ENCODE data around the gene ANKRD62. TPM values are rescaled to one million over a fixed set of nuclear protein-coding genes. Genes with fewer than 3 reads are reported as not detected.

The ANKRD62 gene
- total RNA-seq, 1 donor from 2014 or later = not detected

- Histone ChIP-seq H3K4me1 (no peaks in the 10 kb centered on the region), H3K27me3 (no peaks in the 10 kb centered on the region), H3K36me3 (no peaks in the 10 kb centered on the region), H3K4me3 (no peak overlapping the region), H3K27ac (no peak overlapping the region), H3K9me3 (no peaks in the 10 kb centered on the region)
- TF ChIP-seq CTCF (IDR thresholded peaks at IDR 0.05) = no peak
- DNase-seq (ENCODE audit: low spot score in 2 of 2) = no peak
- intact Hi-C loops (cut with DNase I) = no loop called here
These were observed 32.0 kb upstream of the ANKRD62 start for GRCh38 chr18:12061685-12062084.

DNA sequence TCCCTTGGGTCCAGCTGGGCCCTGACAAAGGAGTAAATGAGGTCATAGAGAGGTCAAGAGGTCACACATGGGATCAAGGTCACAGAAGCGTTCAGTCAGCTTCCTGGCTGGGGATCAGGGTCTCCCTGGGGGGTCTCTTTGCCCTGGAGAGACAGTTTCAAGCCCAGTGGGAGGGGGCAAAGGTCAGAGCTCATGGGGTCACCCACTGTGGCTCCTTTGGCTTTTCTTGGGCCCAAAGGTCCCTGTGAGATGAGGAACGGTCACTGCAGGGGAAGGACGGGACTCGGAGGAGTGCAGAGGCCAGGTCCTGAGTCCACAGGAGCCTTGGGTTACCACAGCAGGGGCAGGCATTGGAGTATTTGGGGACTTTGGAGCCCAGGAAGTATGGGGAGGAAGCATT is 30.7 kb upstream of the ANKRD62 start:
- no peaks in the 10 kb centered on the region for H3K27me3 ChIP-seq
- intact Hi-C loops (cut with DNase I) = no loop called here
- no peak overlapping the region for H3K27ac ChIP-seq
- no peaks in the 10 kb centered on the region for H3K36me3 ChIP-seq
- DNase-seq (ENCODE audit: low spot score in 2 of 2) = no peak
- no peaks in the 10 kb centered on the region for H3K9me3 ChIP-seq
- H3K4me1 ChIP-seq = no peaks in the 10 kb centered on the region
- no peak for TF ChIP-seq CTCF (IDR thresholded peaks at IDR 0.05)
- H3K4me3 ChIP-seq = no peak overlapping the region

- no peaks in the 10 kb centered on the region for H3K4me1 ChIP-seq
- no peaks in the 10 kb centered on the region for H3K27me3 ChIP-seq
- no peak overlapping the region for H3K4me3 ChIP-seq
- H3K27ac ChIP-seq = no peak overlapping the region
- no peak for TF ChIP-seq CTCF (IDR thresholded peaks at IDR 0.05)
- intact Hi-C loops (cut with DNase I) = no loop called here
- no peak for DNase-seq (ENCODE audit: low spot score in 2 of 2)
- no peaks in the 10 kb centered on the region for H3K36me3 ChIP-seq
- no peaks in the 10 kb centered on the region for H3K9me3 ChIP-seq
These were observed 29.4 kb upstream of the ANKRD62 start for GRCh38 chr18:12064086-12064763.

- TF ChIP-seq CTCF (IDR thresholded peaks at IDR 0.05) = no peak
These were observed 28.2 kb upstream of the ANKRD62 start for GRCh38 chr18:12065397-12065796.

DNA sequence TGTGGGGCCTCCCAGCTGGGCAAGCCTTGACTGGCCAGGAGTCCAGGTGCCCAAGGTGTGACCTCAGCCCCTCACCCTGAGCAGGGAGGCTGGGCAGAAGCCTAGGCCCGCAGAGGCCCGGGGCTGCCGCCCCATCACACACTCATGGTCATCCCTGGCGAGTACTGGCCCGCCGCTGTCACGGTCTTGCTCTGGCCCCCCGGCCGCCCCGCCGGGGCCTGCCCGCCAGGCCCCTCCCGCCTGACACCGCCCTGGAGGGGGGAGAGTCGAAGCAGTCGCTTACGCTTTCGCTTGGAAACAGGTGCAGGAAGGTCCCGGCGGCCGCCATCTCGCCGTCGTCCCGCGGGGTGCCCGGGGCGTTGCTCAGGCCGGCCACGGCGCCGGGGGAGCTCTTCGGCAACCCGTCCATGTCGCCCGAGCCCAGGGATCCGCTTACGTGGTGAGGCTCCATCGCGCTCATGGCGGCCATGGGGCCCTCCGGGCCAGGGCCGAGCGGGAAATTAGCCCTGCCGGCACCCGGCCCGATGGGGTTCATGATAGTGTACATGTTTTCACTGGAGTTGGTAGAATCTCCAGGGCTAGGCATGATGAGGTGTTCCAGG is 26.6 kb upstream of the ANKRD62 start:
- no peak overlapping the region for H3K4me3 ChIP-seq
- H3K27me3 ChIP-seq = no peaks in the 10 kb centered on the region
- H3K27ac ChIP-seq = no peak overlapping the region
- TF ChIP-seq CTCF (IDR thresholded peaks at IDR 0.05) = no peak
- no peaks in the 10 kb centered on the region for H3K9me3 ChIP-seq
- no peaks in the 10 kb centered on the region for H3K4me1 ChIP-seq
- no peak for DNase-seq (ENCODE audit: low spot score in 2 of 2)
- intact Hi-C loops (cut with DNase I) = loop anchor here (5.0 kb wide), 1 partner anchor 170 kb away; no protein-coding TSS in a partner anchor
- no peaks in the 10 kb centered on the region for H3K36me3 ChIP-seq

More at GRCh38 chr18:12065397-12065796, 28.2 kb upstream of the ANKRD62 start:
- Histone ChIP-seq H3K27me3 (no peaks in the 10 kb centered on the region), H3K9me3 (no peaks in the 10 kb centered on the region), H3K36me3 (no peaks in the 10 kb centered on the region), H3K27ac (no peak overlapping the region), H3K4me1 (no peaks in the 10 kb centered on the region), H3K4me3 (no peak overlapping the region)
- intact Hi-C loops (cut with DNase I) = loop anchor here (5.0 kb wide), 1 partner anchor 172 kb away; no protein-coding TSS in a partner anchor
- DNase-seq (ENCODE audit: low spot score in 2 of 2) = no peak
